Esophagus squamous epithelium (tissue), 4 donors: ENCODE measurements around the gene BOLA2B.

Source experiments
- POLR2A ChIP-seq, 4 donors: fragments of 450-650 bp; IDR thresholded peaks; one replicate each; pipeline ENCODE4 v1.6.1; 2017; ENCODE audit warnings: antibody characterized with exemption in 4 of 4, mild to moderate bottlenecking in 4 of 4, moderate library complexity in 3 of 4
- TF ChIP-seq, protein P1 (sequence below), 6 experiments: fragments of 450-650 bp in 4 of 6; fragments of 200-600 bp in 2 of 6; sonication (generic) in 2 of 6; IDR thresholded peaks; one replicate each; pipeline ENCODE4 v1.5.1; 2016 to 2019; ENCODE audit warnings: antibody characterized with exemption in 6 of 6, mild to moderate bottlenecking in 4 of 6, moderate library complexity in 4 of 6

DNA sequence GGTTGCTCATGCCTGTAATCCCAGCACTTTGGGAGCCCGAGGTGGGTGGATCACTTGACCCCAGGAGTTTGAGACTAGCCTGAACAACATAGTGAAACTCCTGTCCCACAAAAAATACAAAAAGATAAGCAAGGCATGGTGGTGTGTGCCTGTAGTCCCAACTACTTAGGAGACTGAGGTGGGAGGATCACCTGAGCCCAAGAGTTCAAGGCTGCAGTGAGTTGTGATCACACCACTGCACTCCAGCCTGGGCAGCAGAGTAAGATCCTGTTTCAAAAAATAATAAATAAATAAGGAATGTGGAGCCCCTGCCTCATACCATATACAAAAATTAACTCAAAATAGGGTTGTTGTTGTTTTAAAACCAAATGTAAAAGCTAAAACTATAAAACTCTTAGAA, 36.3 kb downstream of the BOLA2B start:
- no peak for TF ChIP-seq POLR2A (IDR thresholded peaks at IDR 0.05)
- TF ChIP-seq, protein P1, sequence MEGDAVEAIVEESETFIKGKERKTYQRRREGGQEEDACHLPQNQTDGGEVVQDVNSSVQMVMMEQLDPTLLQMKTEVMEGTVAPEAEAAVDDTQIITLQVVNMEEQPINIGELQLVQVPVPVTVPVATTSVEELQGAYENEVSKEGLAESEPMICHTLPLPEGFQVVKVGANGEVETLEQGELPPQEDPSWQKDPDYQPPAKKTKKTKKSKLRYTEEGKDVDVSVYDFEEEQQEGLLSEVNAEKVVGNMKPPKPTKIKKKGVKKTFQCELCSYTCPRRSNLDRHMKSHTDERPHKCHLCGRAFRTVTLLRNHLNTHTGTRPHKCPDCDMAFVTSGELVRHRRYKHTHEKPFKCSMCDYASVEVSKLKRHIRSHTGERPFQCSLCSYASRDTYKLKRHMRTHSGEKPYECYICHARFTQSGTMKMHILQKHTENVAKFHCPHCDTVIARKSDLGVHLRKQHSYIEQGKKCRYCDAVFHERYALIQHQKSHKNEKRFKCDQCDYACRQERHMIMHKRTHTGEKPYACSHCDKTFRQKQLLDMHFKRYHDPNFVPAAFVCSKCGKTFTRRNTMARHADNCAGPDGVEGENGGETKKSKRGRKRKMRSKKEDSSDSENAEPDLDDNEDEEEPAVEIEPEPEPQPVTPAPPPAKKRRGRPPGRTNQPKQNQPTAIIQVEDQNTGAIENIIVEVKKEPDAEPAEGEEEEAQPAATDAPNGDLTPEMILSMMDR (IDR thresholded peaks at IDR 0.05) = no peak
